MM.1S (cell line): ENCODE results near the gene TTC28.

Experiments
- EZH2 ChIP-seq: fragments of 300-600 bp; sonication (generic); optimal IDR thresholded peaks from 2 replicates; pipeline ENCODE3; 2017; ENCODE audit warnings: low read depth, mild to moderate bottlenecking, antibody characterized with exemption, low read length, mixed read lengths
- EZH2phosphoT487 ChIP-seq: fragments of 300-600 bp; sonication (generic); IDR thresholded peaks from 2 replicates; pipeline ENCODE4 v1.6.1; 2018; ENCODE audit warnings: antibody characterized with exemption, low read length
- TF ChIP-seq, protein P1 (sequence below): fragments of 300-600 bp; sonication (generic); IDR thresholded peaks from 2 replicates; pipeline ENCODE4 v1.5.1; 2016; ENCODE audit warnings: antibody characterized with exemption, low read length, mixed read lengths

DNA sequence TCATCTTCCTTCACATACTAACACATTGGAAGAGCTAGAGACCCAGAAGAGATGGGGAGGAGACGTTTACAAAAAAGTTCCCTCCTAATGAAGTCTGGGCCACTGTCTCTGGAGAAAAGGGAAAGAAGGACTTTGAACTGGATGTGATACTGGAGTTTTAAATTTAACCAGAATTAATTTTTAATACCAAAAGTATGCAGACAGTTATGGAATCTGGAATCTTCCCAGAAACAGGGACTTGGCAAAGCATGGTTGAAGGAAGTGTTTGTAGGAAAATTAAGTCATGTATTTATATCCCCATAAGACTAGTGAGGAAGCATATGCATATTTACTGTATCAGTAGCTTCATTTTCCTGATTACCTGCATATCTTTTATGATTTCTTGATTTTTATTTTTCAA, 215.5 kb downstream of the TTC28 start:
- TF ChIP-seq EZH2, result no peak
- TF ChIP-seq, protein P1, sequence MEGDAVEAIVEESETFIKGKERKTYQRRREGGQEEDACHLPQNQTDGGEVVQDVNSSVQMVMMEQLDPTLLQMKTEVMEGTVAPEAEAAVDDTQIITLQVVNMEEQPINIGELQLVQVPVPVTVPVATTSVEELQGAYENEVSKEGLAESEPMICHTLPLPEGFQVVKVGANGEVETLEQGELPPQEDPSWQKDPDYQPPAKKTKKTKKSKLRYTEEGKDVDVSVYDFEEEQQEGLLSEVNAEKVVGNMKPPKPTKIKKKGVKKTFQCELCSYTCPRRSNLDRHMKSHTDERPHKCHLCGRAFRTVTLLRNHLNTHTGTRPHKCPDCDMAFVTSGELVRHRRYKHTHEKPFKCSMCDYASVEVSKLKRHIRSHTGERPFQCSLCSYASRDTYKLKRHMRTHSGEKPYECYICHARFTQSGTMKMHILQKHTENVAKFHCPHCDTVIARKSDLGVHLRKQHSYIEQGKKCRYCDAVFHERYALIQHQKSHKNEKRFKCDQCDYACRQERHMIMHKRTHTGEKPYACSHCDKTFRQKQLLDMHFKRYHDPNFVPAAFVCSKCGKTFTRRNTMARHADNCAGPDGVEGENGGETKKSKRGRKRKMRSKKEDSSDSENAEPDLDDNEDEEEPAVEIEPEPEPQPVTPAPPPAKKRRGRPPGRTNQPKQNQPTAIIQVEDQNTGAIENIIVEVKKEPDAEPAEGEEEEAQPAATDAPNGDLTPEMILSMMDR, result no peak
- TF ChIP-seq EZH2phosphoT487, result no peak
